HL-60/S4 treated with phorbol 12-myristate 13-acetate at 8.2 ng/mL for 4 days and 3 days (cell line): ENCODE results near the gene RUVBL2.
"Not testable (repeated sequence)": the region's sequence is repeated elsewhere in the genome, so short reads cannot be mapped to it uniquely, and the experiment has no call there.

Source experiments
- in situ Hi-C: fragments of 300-500 bp; cut with MboI; formaldehyde crosslinking; loops from 2 replicates; pipeline ENCODE4 v1.15.0; 2022; ENCODE audit warnings: low sequenced_read_pairs

Gene RUVBL2

GRCh38 chr19:49016067-49016839, 22.6 kb downstream of the RUVBL2 start:
- in situ Hi-C loops, result no loop called here

GRCh38 chr19:49017041-49017665, 23.5 kb downstream of the RUVBL2 start, which contains the start of gene LHB:
Gene LHB (minus strand): TSS chr19:49017091. CDS start chr19:49017081, 10 bp downstream.
- in situ Hi-C loops, result no loop called here

- in situ Hi-C loops, result no loop called here
Measured at GRCh38 chr19:49017666-49018351, 24.1 kb downstream of the RUVBL2 start.

GRCh38 chr19:49018388-49019241, 24.9 kb downstream of the RUVBL2 start:
- in situ Hi-C loops, result not testable (repeated sequence)

- in situ Hi-C loops, result no loop called here
Measured at GRCh38 chr19:49019242-49019932, 25.7 kb downstream of the RUVBL2 start.

GRCh38 chr19:49020342-49020741, 26.7 kb downstream of the RUVBL2 start:
- in situ Hi-C loops, result no loop called here

- in situ Hi-C loops, result no loop called here
Measured at GRCh38 chr19:49020931-49021895, 27.5 kb downstream of the RUVBL2 start.

GRCh38 chr19:49022116-49022515, 28.4 kb downstream of the RUVBL2 start:
- in situ Hi-C loops, result no loop called here

- in situ Hi-C loops, result not testable (repeated sequence)
Measured at GRCh38 chr19:49024233-49024632, 30.5 kb downstream of the RUVBL2 start, which contains the start of gene CGB3. Gene CGB3 (minus strand): TSS chr19:49024333. CDS start chr19:49023971, 362 bp downstream.

GRCh38 chr19:49025088-49025487, 31.4 kb downstream of the RUVBL2 start:
- in situ Hi-C loops, result not testable (repeated sequence)

- in situ Hi-C loops, result not testable (repeated sequence)
Measured at GRCh38 chr19:49025599-49025998, 31.9 kb downstream of the RUVBL2 start.

GRCh38 chr19:49028686-49029085, 35.0 kb downstream of the RUVBL2 start:
- in situ Hi-C loops, result not testable (repeated sequence)

- in situ Hi-C loops, result not testable (repeated sequence)
Measured at GRCh38 chr19:49029749-49030148, 36.1 kb downstream of the RUVBL2 start.

- in situ Hi-C loops, result not testable (repeated sequence)
Measured at GRCh38 chr19:49030323-49030722, 36.6 kb downstream of the RUVBL2 start.

GRCh38 chr19:49031642-49032301, 38.1 kb downstream of the RUVBL2 start, which contains the start of gene CGB2:
Gene CGB2 (plus strand): TSS chr19:49031890. CDS start chr19:49032096, 206 bp downstream.
- in situ Hi-C loops, result not testable (repeated sequence)

- in situ Hi-C loops, result not testable (repeated sequence)
Measured at GRCh38 chr19:49036815-49037214, 43.1 kb downstream of the RUVBL2 start, which contains the start of gene CGB1. Gene CGB1 (minus strand): TSS chr19:49036895. CDS start chr19:49036711, 184 bp downstream.

- in situ Hi-C loops, result not testable (repeated sequence)
Measured at GRCh38 chr19:49038111-49038510, 44.4 kb downstream of the RUVBL2 start.
